Hematopoietic multipotent progenitor cell treated with erythropoietin and hydrocortisone succinate and interleukin-3 and kit ligand, for 4 days (in vitro differentiated cells): Measurements from ENCODE around the gene RDH14.

Source experiments
- DNase-seq: peaks from one replicate; pipeline ENCODE4 v3.0.0-alpha.2; 2015

The RDH14 gene

GRCh38 chr2:18519914-18520450, 40.5 kb downstream of the RDH14 start:
- DNase-seq, result no peak

DNA sequence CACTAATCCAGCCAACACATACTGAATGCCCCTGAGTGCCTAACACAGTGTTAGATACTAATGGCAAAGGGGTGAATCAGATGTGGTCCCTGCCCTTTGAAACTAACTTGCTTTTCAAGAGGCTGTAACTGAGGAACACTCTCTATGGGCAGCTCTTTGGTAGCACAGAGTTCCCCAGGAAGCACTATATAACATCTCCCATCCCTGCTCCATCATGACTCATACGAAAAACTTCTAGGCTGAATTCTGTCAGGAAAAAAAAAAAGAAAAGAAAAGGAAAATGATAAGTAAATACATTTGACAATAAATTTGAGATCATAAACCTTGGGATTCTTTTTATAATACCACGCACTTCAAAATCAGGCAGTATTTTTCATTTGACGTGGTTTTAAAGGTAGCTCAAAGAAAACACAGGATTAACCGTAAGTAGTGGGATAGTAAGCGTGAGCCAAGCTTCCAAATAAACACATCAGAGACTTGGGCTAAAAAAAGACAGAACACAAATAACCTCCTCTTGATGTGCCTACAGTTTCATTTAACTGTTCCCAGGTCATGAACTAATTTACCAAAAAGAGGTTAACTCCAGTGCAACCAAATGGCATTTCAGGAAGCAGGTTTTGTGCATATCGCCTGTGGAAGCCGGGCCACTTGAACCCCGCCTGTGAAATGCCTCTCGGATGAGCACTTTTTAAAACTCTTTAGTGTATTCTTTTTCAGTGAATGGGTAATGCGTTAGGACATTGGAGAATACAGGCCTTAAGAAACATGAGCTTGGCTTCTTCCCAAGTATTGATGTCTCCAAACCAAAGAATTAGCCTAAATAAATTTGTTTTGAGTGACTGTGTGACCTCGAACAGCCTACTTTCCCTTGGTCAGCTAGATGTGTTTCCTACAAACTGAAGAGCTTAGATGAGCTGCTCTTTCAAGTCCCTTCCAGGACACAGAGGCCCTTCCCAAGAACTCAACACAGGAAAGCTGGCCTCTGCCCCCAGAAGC, 42.0 kb downstream of the RDH14 start:
- DNase-seq, result no peak

DNA sequence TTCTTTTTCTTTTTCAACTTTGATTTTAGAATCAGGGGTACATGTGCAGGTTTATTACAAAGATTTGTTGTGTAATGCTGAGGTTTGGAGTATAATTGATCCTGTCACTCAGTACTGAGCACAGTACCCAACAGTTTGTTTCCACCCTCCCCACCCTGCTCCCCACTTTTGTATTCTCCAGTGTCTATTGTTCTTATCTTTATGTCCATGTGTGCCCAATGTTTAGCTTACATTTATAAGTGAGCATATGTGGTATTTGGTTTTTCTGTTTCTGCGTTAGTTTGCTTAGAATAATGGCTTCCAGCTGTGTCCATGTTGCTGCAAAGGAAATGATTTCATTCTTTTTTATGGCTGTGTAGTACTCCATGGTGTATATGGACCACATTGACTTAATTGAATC, 43.1 kb downstream of the RDH14 start:
- peak; percentile 66 for DNase-seq

DNA sequence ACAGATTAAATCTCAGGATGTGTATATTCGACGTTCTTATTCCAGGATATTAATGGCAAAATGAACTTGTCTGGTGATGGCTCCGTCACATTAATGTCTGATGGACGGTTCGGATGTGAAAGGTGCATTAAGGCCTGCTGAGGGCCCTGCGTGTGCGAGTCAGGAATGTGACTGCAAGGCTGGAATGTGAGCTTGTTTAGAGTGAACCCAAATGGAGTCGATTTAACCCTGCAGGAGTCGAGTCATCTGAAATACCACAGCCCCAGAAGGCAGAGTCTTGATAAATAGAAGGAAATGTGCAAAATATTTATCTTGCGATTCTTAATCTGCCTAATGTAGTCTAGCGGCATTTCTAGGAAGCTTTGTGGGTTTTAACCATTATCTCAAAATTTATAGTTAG, 44.3 kb downstream of the RDH14 start:
- peak; percentile 92 for DNase-seq

DNA sequence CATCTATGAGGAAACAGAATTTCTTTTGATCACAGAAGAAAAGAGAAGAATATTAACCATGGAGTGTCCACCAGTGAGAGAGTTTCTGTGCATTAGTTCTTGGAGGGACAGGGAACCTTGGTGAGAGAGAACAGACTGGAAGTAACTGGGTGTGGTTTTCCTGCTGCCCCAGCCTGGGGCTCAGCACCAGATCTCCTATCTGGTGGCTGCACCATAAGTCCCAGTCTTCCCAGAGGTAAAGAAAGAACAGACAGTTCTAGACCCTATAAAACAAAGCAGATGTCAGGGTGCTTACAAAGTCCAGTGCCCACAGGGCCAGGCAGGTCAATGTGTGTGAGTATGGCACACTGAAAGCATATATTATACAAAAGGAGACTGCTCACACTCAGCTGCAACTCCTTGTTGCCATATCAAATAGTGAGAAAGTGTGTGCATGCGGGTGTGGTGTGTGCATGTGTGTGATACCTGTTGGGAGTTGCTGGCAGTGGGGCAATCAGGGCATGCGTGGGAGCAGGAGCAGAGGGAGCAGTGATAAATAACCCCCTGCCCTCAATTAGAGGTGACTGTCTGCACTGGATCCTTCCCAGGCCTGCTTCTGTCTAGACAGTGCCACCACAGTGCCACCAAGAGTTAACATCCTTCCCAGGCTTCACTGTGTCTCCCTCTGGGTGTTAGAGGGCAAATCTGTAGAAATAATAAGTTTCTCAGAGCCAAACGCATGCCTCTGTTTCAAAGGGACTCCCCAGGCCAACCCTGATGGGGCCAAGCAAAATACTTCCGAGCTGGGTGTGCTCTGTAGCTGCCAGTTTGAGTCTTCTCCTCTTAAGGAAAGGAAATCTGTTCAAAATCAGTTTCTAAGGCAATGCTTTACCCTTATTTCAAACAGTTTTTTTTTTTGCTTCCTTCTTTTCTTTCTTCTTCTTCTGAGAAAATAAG, 45.7 kb downstream of the RDH14 start:
- peak; percentile 51 for DNase-seq

DNA sequence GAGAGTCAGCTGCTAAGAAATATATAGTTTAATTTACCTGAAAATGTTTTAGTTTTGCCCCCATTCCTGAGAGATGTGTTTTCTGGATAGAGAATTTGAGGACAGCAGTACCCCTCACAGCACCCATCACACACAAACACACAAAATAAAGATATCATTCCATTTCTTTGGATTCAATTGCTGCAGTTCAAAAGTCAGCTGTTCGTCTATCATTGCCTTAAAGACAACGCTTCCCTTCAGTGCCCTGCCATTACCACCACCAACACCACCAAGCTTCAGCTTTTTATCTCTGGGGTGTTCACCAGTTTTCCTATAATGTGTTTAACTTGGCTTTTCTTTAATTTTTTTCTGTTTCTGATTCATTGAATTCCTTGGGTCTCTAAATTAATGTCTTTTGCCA, 49.7 kb downstream of the RDH14 start:
- DNase-seq, result no peak

DNA sequence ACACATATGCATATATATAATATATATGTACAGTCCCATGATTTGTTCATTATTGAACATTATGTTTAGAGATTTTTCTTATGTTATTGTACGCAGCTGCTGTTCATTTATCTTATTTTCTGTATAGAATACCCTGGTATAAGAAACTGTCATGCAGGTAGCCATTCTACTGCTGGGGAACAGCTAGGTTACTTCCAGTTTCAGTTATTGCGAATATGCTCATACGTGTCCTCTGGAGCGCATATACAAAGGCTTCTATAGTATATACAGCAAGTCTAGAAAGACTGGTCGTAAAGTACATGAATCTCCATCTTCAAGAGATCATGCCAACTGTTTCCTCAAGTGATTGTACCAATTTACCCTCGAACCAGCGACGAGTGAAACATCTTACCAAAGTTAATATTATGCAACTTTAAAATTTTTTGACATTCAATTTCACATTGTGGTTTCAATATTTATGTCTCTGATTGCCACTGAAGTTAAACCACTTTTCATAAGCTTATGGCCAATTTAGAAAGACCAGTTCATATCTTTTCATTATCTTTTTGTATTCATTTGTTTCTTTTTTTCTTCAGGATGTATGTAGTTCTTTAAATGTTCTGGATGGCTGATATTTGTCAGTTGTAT, 53.5 kb downstream of the RDH14 start:
- peak; percentile 48 for DNase-seq

DNA sequence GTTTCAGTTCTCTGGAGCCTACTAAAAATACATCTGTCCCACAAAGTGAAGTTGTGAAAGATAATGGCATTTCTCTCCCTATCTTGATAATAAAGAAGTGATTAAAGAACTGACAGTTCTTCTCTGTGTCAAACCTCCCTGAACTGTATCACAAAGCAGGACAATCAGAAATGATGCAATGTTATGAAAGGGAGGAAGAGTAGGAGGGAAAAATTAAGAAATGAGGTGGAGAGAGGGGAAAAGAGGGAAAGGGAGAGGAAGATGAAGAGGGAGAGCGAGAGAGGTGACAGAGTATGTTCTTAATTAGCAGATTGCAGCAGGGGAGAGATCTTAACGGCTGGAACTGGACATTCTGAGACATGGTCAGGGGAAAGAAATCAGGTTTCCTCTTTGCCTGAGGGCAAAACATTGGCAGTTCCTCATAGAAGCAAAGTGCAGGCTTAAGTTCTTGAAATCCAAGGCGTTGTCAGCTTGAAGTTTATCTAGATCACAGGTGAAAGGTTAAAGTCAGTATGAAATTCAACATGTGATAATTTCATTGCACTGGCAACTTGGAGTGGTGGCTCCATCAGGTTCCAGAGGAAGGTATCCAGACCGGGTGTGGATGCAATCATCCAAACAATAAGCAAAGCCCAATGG, 54.6 kb downstream of the RDH14 start:
- peak; percentile 35 for DNase-seq
